CD4-positive, alpha-beta T cell (primary cell): ENCODE results near the gene PGS1. TPM values are rescaled to one million over a fixed set of nuclear protein-coding genes. Genes with fewer than 3 reads are reported as not detected.

Experiments used
- ATAC-seq: fragments of 200-7000 bp; cut with Tn5 transposase; one replicate; pipeline ENCODE4 v1.10.0; 2022; ENCODE audit warnings: mild to moderate bottlenecking; ENCODE audit not compliant: poor library complexity
- CTCF ChIA-PET: fragments of 350-600 bp; sonication (Branson Sonifier 250); formaldehyde crosslinking; loops from one replicate; lab custom pipeline; 2021; ENCODE audit warnings: antibody characterized with exemption, inconsistent platforms; lab: Charles Lee
- POLR2A ChIA-PET: fragments of 350-600 bp; sonication (Branson Sonifier 250); formaldehyde crosslinking; loops from one replicate; lab custom pipeline; 2021; ENCODE audit warnings: antibody characterized with exemption, inconsistent platforms; lab: Charles Lee
- DNase-seq, 14 experiments: peaks; one replicate each; pipeline ENCODE4 v3.0.0-alpha.2; 2013 to 2020; ENCODE audit warnings: mixed read lengths in 2 of 14
- H3K27ac ChIP-seq, 2 donors: one replicate each; pipeline versions ENCODE4 v1.5.1 to v1.7.0; 2013; ENCODE audit warnings: low read length in 2 of 2, low read depth in 1 of 2, mild to moderate bottlenecking in 1 of 2
- H3K27me3 ChIP-seq, 2 experiments: 1 replicate in 1 of 2; 2 replicates in 1 of 2; pipeline versions ENCODE4 v1.6.1 to v1.7.0; 2013; ENCODE audit warnings: low read length in 2 of 2, control low read depth in 1 of 2, mild to moderate bottlenecking in 1 of 2, moderate library complexity in 1 of 2; ENCODE audit not compliant: insufficient read depth in 2 of 2, control insufficient read depth in 1 of 2
- H3K36me3 ChIP-seq: one replicate; pipeline ENCODE4 v1.6.1; 2013; ENCODE audit warnings: low read length, control low read depth; ENCODE audit not compliant: insufficient read depth
- H3K4me1 ChIP-seq: one replicate; pipeline ENCODE4 v1.6.1; 2013; ENCODE audit warnings: low read length, control low read depth; ENCODE audit not compliant: insufficient read depth
- H3K4me3 ChIP-seq: one replicate; pipeline ENCODE4 v1.5.1; 2013; ENCODE audit warnings: mild to moderate bottlenecking, low read length, moderate library complexity
- H3K9me3 ChIP-seq, 2 experiments: 1 replicate in 1 of 2; 2 replicates in 1 of 2; pipeline versions ENCODE4 v1.6.1 to v1.7.0; 2013; ENCODE audit warnings: low read length in 2 of 2, mild to moderate bottlenecking in 2 of 2, control low read depth in 1 of 2, moderate library complexity in 1 of 2; ENCODE audit not compliant: control insufficient read depth in 1 of 2, insufficient read depth in 1 of 2
- H3K27ac Mint-ChIP-seq: one replicate; pipeline ENCODE4 v1.8.0; 2020; ENCODE audit warnings: mixed read lengths
- H3K27me3 Mint-ChIP-seq: one replicate; pipeline ENCODE4 v1.8.0; 2021; ENCODE audit warnings: mixed read lengths
- H3K36me3 Mint-ChIP-seq: one replicate; pipeline ENCODE4 v1.8.0; 2021; ENCODE audit warnings: low read depth, mixed read lengths
- H3K4me1 Mint-ChIP-seq: one replicate; pipeline ENCODE4 v1.8.0; 2021; ENCODE audit warnings: low read depth, mixed read lengths
- H3K4me3 Mint-ChIP-seq: one replicate; pipeline ENCODE4 v1.8.0; 2020; ENCODE audit warnings: mild to moderate bottlenecking, mixed read lengths
- H3K9me3 Mint-ChIP-seq: one replicate; pipeline ENCODE4 v1.8.0; 2020; ENCODE audit warnings: mixed read lengths
- intact Hi-C, 2 experiments: fragments of 100-400 bp; cut with DNase I in 1 of 2; cut with micrococcal nuclease in 1 of 2; formaldehyde crosslinking; loops; one replicate each; pipeline versions ENCODE4 v1.15.1 to v1.9.0; 2023 to 2025; cut with DNase I, micrococcal nuclease
- total RNA-seq, 174 experiments: library from RNA in 2 of 174; stranded (reverse) in 2 of 174; gene quantifications; one replicate each; pipeline ENCODE4 v1.2.3 and lab custom pipeline; 2021 to 2026
- TF ChIP-seq, protein P1 (sequence below): fragments of 200-600 bp; IDR thresholded peaks from one replicate; pipeline ENCODE4 v1.8.0; 2022; ENCODE audit warnings: antibody characterized with exemption, mild to moderate bottlenecking

Gene PGS1
- total RNA-seq, 2 experiments from 2014 or later: 40.9 to 45.3 TPM

DNA sequence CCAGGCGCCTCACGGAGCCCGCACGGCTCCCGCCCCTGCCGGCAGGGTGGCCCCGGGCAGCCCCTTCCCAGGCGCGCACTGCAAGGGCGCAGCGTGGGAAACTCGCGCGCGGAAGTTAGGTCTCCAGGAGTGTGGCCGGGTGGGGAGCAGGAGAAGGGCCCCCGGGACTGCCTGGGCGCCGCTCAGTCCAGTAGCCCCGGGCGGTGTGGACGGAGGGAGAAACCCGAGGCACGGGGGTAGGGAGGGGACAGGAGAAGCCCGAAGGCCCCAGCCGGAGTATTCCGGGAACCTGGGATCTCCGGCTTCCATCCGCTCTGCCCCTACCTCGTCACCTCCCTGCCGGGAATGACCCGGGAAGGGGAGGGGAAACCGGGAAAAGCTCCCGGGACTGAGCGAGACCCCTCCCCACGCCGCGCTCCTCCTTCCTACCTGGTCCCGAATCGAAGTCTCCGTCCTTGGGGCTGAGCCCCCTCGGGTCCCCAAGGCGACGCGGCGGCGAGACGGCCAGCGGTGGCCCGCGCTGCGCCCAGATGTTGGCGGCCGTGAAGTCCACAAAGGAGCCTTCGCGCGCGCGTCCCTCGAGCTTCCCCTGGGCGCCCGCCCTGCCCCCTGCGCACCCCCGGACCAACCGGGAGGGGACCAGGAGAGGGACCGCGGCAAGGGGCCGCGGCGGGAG lies 19.0 kb upstream of the PGS1 start:
- Mint-ChIP-seq H3K27me3 (no peaks in the 10 kb centered on the region), H3K36me3 (peaks cover 38% of the 10 kb centered on the region), H3K4me1 (peaks cover 52% of the 10 kb centered on the region), H3K27ac (peak overlapping the region; percentile 97), H3K9me3 (no peaks in the 10 kb centered on the region), H3K4me3 (peak overlapping the region; percentile 83)
- peaks cover 56% of the 10 kb centered on the region for H3K4me1 ChIP-seq
- ChIA-PET POLR2A (interaction anchor here (0.8 to 4.6 kb wide), 12 partner anchors 12 to 232 kb away, joined by 3 to 29 read pairs (median 6); partner anchors contain the start of gene PGS1), CTCF (interaction anchor here (0.7 to 5.6 kb wide), 6 partner anchors 13 to 224 kb away, joined by 3 to 40 read pairs (median 16); partner anchors contain the start of gene PGS1)
- H3K36me3 ChIP-seq: peaks cover 22% of the 10 kb centered on the region
- ATAC-seq (no peak), DNase-seq (peak in 2 of 14 experiments; percentile 23 to 33)
- H3K4me3 ChIP-seq: peak overlapping the region; percentile 85
- peak overlapping the region; percentile 53 to 81 for H3K27ac ChIP-seq
- no peaks in the 10 kb centered on the region for H3K9me3 ChIP-seq
- peaks cover under 1 to 2% of the 10 kb centered on the region in 2 experiments for H3K27me3 ChIP-seq
- TF ChIP-seq, protein P1, sequence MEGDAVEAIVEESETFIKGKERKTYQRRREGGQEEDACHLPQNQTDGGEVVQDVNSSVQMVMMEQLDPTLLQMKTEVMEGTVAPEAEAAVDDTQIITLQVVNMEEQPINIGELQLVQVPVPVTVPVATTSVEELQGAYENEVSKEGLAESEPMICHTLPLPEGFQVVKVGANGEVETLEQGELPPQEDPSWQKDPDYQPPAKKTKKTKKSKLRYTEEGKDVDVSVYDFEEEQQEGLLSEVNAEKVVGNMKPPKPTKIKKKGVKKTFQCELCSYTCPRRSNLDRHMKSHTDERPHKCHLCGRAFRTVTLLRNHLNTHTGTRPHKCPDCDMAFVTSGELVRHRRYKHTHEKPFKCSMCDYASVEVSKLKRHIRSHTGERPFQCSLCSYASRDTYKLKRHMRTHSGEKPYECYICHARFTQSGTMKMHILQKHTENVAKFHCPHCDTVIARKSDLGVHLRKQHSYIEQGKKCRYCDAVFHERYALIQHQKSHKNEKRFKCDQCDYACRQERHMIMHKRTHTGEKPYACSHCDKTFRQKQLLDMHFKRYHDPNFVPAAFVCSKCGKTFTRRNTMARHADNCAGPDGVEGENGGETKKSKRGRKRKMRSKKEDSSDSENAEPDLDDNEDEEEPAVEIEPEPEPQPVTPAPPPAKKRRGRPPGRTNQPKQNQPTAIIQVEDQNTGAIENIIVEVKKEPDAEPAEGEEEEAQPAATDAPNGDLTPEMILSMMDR: no peak
- intact Hi-C loops: loop anchor here in 1 of 2 experiments (5.0 kb wide), 1 partner anchor 232 kb away; the partner anchor contains the start of gene TMC6

DNA sequence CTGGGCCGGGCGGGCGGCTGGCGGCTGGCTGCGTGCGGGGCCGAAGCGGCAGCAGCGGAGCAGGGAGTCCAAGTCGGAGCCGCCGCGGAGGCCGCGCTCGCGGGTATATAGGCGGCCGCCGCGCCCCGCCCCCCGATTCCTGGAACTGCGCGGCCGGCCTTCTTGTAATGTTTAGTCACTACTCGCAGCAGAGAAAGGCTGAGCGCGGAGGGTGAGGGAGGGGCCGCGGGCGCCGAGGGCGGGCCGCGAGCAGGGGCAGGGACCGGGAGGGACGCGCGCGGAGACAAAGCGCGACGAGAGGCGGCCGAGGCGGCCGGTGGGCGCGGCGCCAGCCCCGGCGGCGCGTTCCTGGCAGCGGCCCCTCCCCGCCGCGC lies 18.5 kb upstream of the PGS1 start, which contains the start of gene SOCS3:
Gene SOCS3 (minus strand): TSS at position 81 of the 374 bp plus-strand sequence. CDS start 982 bp downstream, outside the sequence.
- H3K4me1 Mint-ChIP-seq: peaks cover 47% of the 10 kb centered on the region

More for the DNA sequence above, 18.5 kb upstream of the PGS1 start, which contains the start of gene SOCS3:
- Histone ChIP-seq H3K4me3 (peak within 1 kb of the TSS; percentile 85), H3K27ac (peak within 1 kb of the TSS; percentile 53 to 81), H3K36me3 (peaks cover 22% of the 10 kb centered on the region), H3K4me1 (peaks cover 52% of the 10 kb centered on the region), H3K9me3 (no peaks in the 10 kb centered on the region), H3K27me3 (peaks cover 2 to 3% of the 10 kb centered on the region in 2 experiments)
- peak within 1 kb of the TSS; percentile 95 for H3K4me3 Mint-ChIP-seq
- no peaks in the 10 kb centered on the region for H3K9me3 Mint-ChIP-seq
- intact Hi-C loops: loop anchor here (1.0 to 10.0 kb wide), 11 partner anchors 17 to 235 kb away; partner anchors contain the start of genes PGS1 (in 2 of the 2) and TMC6 (in 2 of the 2)
- TF ChIP-seq, protein P1: no peak
- H3K36me3 Mint-ChIP-seq: peaks cover 38% of the 10 kb centered on the region
- no peaks in the 10 kb centered on the region for H3K27me3 Mint-ChIP-seq
- DNase-seq (peak; percentile 93 to 99 (median 97)), ATAC-seq (peak; percentile 66)
- ChIA-PET POLR2A (interaction anchor here (0.8 to 4.6 kb wide), 12 partner anchors 12 to 108 kb away, joined by 3 to 29 read pairs (median 6); partner anchors contain the start of gene PGS1), CTCF (interaction anchor here (0.7 to 5.6 kb wide), 8 partner anchors 12 to 225 kb away, joined by 3 to 40 read pairs (median 16); partner anchors contain the start of gene PGS1)
- peak within 1 kb of the TSS; percentile 97 for H3K27ac Mint-ChIP-seq
